ENCODE results near the gene SETD1B.

SETD1B gene

DNA sequence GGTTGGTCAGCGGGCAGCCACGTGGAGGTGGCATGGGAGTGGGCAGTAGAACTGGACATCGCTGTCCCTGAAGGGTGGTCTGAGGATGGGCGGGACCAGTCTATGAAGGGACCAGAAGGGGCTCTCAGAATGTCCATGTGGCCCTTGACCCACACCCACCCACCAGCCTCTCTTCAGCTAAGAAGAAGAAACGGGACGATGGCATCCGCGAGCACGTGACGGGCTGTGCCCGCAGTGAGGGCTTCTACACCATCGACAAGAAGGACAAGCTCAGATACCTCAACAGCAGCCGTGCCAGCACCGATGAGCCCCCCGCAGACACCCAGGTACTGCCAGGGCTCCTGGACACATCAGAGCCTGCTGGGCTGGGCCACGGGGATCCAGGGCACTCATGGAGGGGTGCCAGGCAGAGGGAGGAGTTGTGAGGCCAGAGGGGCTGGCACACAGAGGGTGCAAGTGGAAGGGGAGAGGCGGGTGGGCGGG lies 21.3 kb downstream of the SETD1B start:
- no peak overlapping the region for H3K4me2 ChIP-seq (ENCODE audit: low read depth, low read length)
- H3F3A ChIP-seq (ENCODE audit: insufficient read depth, low read length), result no peaks in the 10 kb centered on the region
- no peak overlapping the region for H3K27ac ChIP-seq (ENCODE audit: low read length)
- no peaks in the 10 kb centered on the region for H3K9me3 ChIP-seq (replicated peaks; ENCODE audit: insufficient read depth, low read length)
- no peak overlapping the region for H2AFZ ChIP-seq (ENCODE audit: low read length)
- H3K9ac ChIP-seq (ENCODE audit: low read length), result no peak overlapping the region
- no peaks in the 10 kb centered on the region for H3K9me2 ChIP-seq (replicated peaks; ENCODE audit: insufficient read depth, low read length)
- no peaks in the 10 kb centered on the region for H3K36me3 ChIP-seq (replicated peaks; ENCODE audit: insufficient read depth, low read length)
- no peak overlapping the region for H3K4me3 ChIP-seq (ENCODE audit: low read length)
- no peak for TF ChIP-seq EZH2phosphoT487 (IDR thresholded peaks at IDR 0.05; ENCODE audit: low read length)
- TF ChIP-seq, protein P1, sequence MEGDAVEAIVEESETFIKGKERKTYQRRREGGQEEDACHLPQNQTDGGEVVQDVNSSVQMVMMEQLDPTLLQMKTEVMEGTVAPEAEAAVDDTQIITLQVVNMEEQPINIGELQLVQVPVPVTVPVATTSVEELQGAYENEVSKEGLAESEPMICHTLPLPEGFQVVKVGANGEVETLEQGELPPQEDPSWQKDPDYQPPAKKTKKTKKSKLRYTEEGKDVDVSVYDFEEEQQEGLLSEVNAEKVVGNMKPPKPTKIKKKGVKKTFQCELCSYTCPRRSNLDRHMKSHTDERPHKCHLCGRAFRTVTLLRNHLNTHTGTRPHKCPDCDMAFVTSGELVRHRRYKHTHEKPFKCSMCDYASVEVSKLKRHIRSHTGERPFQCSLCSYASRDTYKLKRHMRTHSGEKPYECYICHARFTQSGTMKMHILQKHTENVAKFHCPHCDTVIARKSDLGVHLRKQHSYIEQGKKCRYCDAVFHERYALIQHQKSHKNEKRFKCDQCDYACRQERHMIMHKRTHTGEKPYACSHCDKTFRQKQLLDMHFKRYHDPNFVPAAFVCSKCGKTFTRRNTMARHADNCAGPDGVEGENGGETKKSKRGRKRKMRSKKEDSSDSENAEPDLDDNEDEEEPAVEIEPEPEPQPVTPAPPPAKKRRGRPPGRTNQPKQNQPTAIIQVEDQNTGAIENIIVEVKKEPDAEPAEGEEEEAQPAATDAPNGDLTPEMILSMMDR (IDR thresholded peaks at IDR 0.05; ENCODE audit: low read length), result no peak
- no peak for TF ChIP-seq EZH2 (optimal IDR thresholded peaks at IDR 0.05; ENCODE audit: low read depth, low read length)
- DNase-seq, result no peak
- no peaks in the 10 kb centered on the region for H3K79me2 ChIP-seq (ENCODE audit: low read length)
- H4K20me1 ChIP-seq (ENCODE audit: insufficient read depth, low read length), result no peaks in the 10 kb centered on the region
- no peaks in the 10 kb centered on the region for H3K4me1 ChIP-seq (ENCODE audit: low read length)
- no peaks in the 10 kb centered on the region for H3K27me3 ChIP-seq (replicated peaks; ENCODE audit: insufficient read depth, low read length)

DNA sequence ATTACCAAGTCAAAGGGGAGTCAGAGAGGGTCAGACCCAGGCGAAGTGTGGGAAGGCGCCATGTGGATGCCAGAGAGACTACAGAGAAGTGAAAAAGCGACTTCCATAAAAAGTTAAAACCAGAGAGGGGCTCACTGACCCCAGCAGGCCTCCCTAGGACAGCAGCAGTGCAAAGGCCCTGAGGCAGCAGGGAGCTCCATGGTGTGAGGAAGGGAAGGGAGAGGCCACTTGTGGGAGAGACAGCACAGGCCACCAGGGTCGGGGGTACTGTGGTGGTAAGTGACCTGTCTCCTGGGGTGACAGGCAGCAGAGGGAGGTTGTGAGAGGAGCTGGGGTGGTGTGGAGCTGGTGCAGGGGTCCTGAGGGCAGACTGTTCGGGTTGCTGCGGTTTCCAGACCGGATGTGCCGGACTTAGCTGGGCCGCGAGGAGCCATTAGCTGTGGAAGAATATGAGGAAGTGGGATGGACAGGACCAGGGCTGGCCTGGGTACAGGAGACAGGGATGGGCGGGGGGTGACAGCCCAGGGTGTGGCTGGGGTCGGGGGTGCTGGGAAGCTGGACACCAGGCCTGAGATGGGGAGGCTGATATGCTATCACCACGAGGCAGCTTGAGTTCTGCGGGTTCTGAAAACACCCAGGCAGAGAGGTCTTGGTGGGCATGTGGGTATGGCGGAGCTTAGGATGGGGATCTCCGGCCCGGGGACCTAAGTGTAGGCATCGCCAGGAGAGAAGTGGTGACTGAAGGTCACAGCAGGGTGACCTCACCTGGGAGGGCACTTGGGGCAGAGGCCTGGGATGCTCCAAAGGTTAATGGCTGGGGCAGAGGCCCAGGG lies 22.7 kb downstream of the SETD1B start:
- Histone ChIP-seq H3K9me2 (replicated peaks; ENCODE audit: insufficient read depth, low read length) (no peaks in the 10 kb centered on the region), H3K4me2 (ENCODE audit: low read depth, low read length) (no peak overlapping the region), H3K79me2 (ENCODE audit: low read length) (no peaks in the 10 kb centered on the region), H4K20me1 (ENCODE audit: insufficient read depth, low read length) (no peaks in the 10 kb centered on the region), H3K27me3 (replicated peaks; ENCODE audit: insufficient read depth, low read length) (no peaks in the 10 kb centered on the region), H3K27ac (ENCODE audit: low read length) (no peak overlapping the region), H3K9ac (ENCODE audit: low read length) (no peak overlapping the region), H3K4me1 (ENCODE audit: low read length) (no peaks in the 10 kb centered on the region), H3K9me3 (replicated peaks; ENCODE audit: insufficient read depth, low read length) (no peaks in the 10 kb centered on the region), H2AFZ (ENCODE audit: low read length) (no peak overlapping the region), H3F3A (ENCODE audit: insufficient read depth, low read length) (no peaks in the 10 kb centered on the region), H3K4me3 (ENCODE audit: low read length) (no peak overlapping the region), H3K36me3 (replicated peaks; ENCODE audit: insufficient read depth, low read length) (no peaks in the 10 kb centered on the region)
- no peak for DNase-seq
- TF ChIP-seq, protein P1 (IDR thresholded peaks at IDR 0.05; ENCODE audit: low read length), result no peak
- TF ChIP-seq EZH2phosphoT487 (IDR thresholded peaks at IDR 0.05; ENCODE audit: low read length) (no peak), EZH2 (optimal IDR thresholded peaks at IDR 0.05; ENCODE audit: low read depth, low read length) (no peak)

DNA sequence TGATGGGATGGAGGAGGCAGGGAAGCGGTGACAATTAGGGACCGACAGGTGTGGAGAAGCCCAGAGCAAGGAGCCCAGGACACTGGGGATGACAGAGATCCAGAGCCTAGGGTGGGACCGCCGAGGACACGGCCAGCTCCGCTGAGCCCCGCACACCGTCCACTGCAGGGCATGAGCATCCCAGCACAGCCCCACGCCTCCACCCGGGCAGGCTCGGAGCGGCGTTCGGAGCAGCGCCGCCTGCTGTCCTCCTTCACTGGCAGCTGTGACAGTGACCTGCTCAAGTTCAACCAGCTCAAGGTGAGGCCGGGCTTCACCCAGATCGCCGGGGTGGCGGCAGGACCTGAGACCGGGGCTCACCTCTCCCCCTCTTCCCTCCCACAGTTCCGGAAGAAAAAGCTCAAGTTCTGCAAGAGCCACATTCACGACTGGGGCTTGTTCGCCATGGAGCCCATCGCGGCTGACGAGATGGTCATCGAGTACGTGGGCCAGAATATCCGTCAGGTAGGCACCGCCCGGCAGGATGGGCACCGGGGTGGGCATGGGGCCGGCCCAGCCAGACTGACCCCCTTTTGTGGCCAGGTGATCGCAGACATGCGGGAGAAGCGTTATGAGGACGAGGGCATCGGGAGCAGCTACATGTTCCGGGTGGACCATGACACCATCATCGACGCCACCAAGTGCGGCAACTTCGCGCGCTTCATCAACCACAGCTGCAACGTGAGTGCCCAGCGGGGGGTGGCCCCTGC lies 23.7 kb downstream of the SETD1B start:
- no peaks in the 10 kb centered on the region for H3K4me1 ChIP-seq (ENCODE audit: low read length)
- TF ChIP-seq EZH2 (optimal IDR thresholded peaks at IDR 0.05; ENCODE audit: low read depth, low read length) (no peak), EZH2phosphoT487 (IDR thresholded peaks at IDR 0.05; ENCODE audit: low read length) (no peak)
- TF ChIP-seq, protein P1 (IDR thresholded peaks at IDR 0.05; ENCODE audit: low read length), result no peak
- H3K27ac ChIP-seq (ENCODE audit: low read length), result no peak overlapping the region

More for the DNA sequence above, 23.7 kb downstream of the SETD1B start:
- Histone ChIP-seq H3K9ac (ENCODE audit: low read length) (no peak overlapping the region), H3K36me3 (replicated peaks; ENCODE audit: insufficient read depth, low read length) (no peaks in the 10 kb centered on the region), H3F3A (ENCODE audit: insufficient read depth, low read length) (no peaks in the 10 kb centered on the region), H3K4me2 (ENCODE audit: low read depth, low read length) (no peak overlapping the region), H3K79me2 (ENCODE audit: low read length) (no peaks in the 10 kb centered on the region), H4K20me1 (ENCODE audit: insufficient read depth, low read length) (no peaks in the 10 kb centered on the region), H2AFZ (ENCODE audit: low read length) (no peak overlapping the region), H3K9me2 (replicated peaks; ENCODE audit: insufficient read depth, low read length) (no peaks in the 10 kb centered on the region), H3K27me3 (replicated peaks; ENCODE audit: insufficient read depth, low read length) (no peaks in the 10 kb centered on the region), H3K4me3 (ENCODE audit: low read length) (no peak overlapping the region), H3K9me3 (replicated peaks; ENCODE audit: insufficient read depth, low read length) (no peaks in the 10 kb centered on the region)
- no peak for DNase-seq
